Mucosa of gallbladder (tissue), 1 donor: ENCODE measurements around the gene PROCR. TPM values are rescaled to one million over a fixed set of nuclear protein-coding genes. Genes with fewer than 3 reads are reported as not detected.
A peak's percentile ranks its signal among the peaks of the same experiment; 100 is the strongest.
"Not testable (repeated sequence)": the region's sequence is repeated elsewhere in the genome, so short reads cannot be mapped to it uniquely, and the experiment has no call there.

ENCODE experiments used
- DNase-seq: peaks from one replicate; pipeline ENCODE4 v3.0.0-alpha.2; 2020; ENCODE audit warnings: low spot score
- total RNA-seq: library from RNA; stranded (reverse); gene quantifications from one replicate; pipeline ENCODE4 v1.2.1, GENCODE V29; 2021
- donor health status: DM: no; HTN: no; CAD: no.

PROCR gene
- total RNA-seq, 1 donor from 2014 or later, result 21.4 TPM

- no peak for DNase-seq
Measured at GRCh38 chr20:35165221-35166185, 6.4 kb upstream of the PROCR start.

- peak; percentile 23 for DNase-seq
Measured at GRCh38 chr20:35166242-35166830, 5.5 kb upstream of the PROCR start.

GRCh38 chr20:35167787-35168186 lies 4.1 kb upstream of the PROCR start:
- no peak for DNase-seq

- DNase-seq, result not testable (repeated sequence)
Measured at GRCh38 chr20:35168701-35169409, 3.0 kb upstream of the PROCR start.

- no peak for DNase-seq
Measured at GRCh38 chr20:35171438-35171752, 477 bp upstream of the PROCR start.

- no peak for DNase-seq
Measured at GRCh38 chr20:35172434-35172806, 548 bp downstream of the PROCR start.

- no peak for DNase-seq
Measured at GRCh38 chr20:35173576-35174192, 1.8 kb downstream of the PROCR start.

GRCh38 chr20:35174458-35175216 lies 2.8 kb downstream of the PROCR start:
- DNase-seq, result peak; percentile 70

- no peak for DNase-seq
Measured at GRCh38 chr20:35176132-35176531, 4.3 kb downstream of the PROCR start.

- no peak for DNase-seq
Measured at GRCh38 chr20:35179292-35180212, 7.7 kb downstream of the PROCR start.

GRCh38 chr20:35180266-35180665 lies 8.4 kb downstream of the PROCR start:
- no peak for DNase-seq

- DNase-seq, result no peak
Measured at GRCh38 chr20:35181731-35182130, 9.9 kb downstream of the PROCR start.

GRCh38 chr20:35186691-35187289 lies 14.9 kb downstream of the PROCR start:
- DNase-seq, result not testable (repeated sequence)

GRCh38 chr20:35187584-35188190 lies 15.8 kb downstream of the PROCR start:
- no peak for DNase-seq

GRCh38 chr20:35189223-35189622 lies 17.4 kb downstream of the PROCR start:
- DNase-seq, result peak; percentile 65

GRCh38 chr20:35190556-35190955 lies 18.7 kb downstream of the PROCR start:
- no peak for DNase-seq

GRCh38 chr20:35191419-35192117 lies 19.7 kb downstream of the PROCR start:
- no peak for DNase-seq

- no peak for DNase-seq
Measured at GRCh38 chr20:35192118-35192872, 20.4 kb downstream of the PROCR start.
